ENCODE data around the gene CD52. TPM values are rescaled to one million over a fixed set of nuclear protein-coding genes. Genes with fewer than 3 reads are reported as not detected.
A peak's percentile ranks its signal among the peaks of the same experiment; 100 is the strongest.

The CD52 gene
- polyA plus RNA-seq, 1 of the 3 experiments (the other 2 are of a cell fraction) = not detected

- TF ChIP-seq, protein P1, sequence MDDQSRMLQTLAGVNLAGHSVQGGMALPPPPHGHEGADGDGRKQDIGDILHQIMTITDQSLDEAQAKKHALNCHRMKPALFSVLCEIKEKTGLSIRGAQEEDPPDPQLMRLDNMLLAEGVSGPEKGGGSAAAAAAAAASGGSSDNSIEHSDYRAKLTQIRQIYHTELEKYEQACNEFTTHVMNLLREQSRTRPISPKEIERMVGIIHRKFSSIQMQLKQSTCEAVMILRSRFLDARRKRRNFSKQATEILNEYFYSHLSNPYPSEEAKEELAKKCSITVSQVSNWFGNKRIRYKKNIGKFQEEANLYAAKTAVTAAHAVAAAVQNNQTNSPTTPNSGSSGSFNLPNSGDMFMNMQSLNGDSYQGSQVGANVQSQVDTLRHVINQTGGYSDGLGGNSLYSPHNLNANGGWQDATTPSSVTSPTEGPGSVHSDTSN (IDR thresholded peaks at IDR 0.05) = 0 out of 2 replicates have a peak, but pooled peaks have one; percentile 15
These were observed 38.9 kb upstream of the CD52 start (continued) for GRCh38 chr1:26278724-26279455.

GRCh38 chr1:26279456-26280332 is 38.1 kb upstream of the CD52 start, which contains the start of gene SH3BGRL3:
SH3BGRL3 (plus strand) TSS chr1:26280086; CDS start chr1:26280156, 70 bp downstream.
- 9% methylated on average over 24 of the region's 66 CpGs for WGBS (ENCODE audit: low lambda C conversion rate)
- peak within 1 kb of the TSS; percentile 85 to 95 for H3K4me3 ChIP-seq (ENCODE audit: low read depth in 2 of 2, low read length in 1 of 2)
- H2AFZ ChIP-seq (ENCODE audit: low read depth) = peak within 1 kb of the TSS; percentile 69
- H3K27me3 ChIP-seq (ENCODE audit: insufficient read depth) = no peaks in the 10 kb centered on the region
- H3K9me3 ChIP-seq = no peaks in the 10 kb centered on the region
- peaks cover 56% of the 10 kb centered on the region for H3F3A ChIP-seq (replicated peaks; ENCODE audit: insufficient read depth)
- peaks cover 9 to 26% of the 10 kb centered on the region in 2 experiments for H3K36me3 ChIP-seq (replicated peaks in 1 of 2; ENCODE audit: control insufficient read depth in 1 of 2, insufficient read depth in 2 of 2, low read length in 1 of 2)
- ChIA-PET CTCF (interaction anchor here (0.5 to 9.5 kb wide), 28 partner anchors 9 to 246 kb away, joined by 3 to 204 read pairs (median 4); partner anchors contain the start of genes C1orf232, CD52, CEP85 and FAM110D), POLR2A (interaction anchor here (0.6 to 2.3 kb wide), 5 partner anchors 9 to 192 kb away, joined by 3 to 10 read pairs (median 5); partner anchors contain the start of gene HMGN2)
- H4K20me1 ChIP-seq (ENCODE audit: insufficient read depth) = peaks cover 33% of the 10 kb centered on the region
- H3K79me2 ChIP-seq (ENCODE audit: insufficient read depth) = peaks cover 47% of the 10 kb centered on the region
- peak; percentile 96 for DNase-seq
- H3K9me2 ChIP-seq = no peaks in the 10 kb centered on the region
- H3K27ac ChIP-seq (ENCODE audit: low read depth in 2 of 2, low read length in 1 of 2) = peak within 1 kb of the TSS; percentile 76 to 87
- H3K9ac ChIP-seq = peak within 1 kb of the TSS; percentile 81
- peaks cover 36 to 71% of the 10 kb centered on the region in 2 experiments; a peak in 3 of 4 replicates for H3K4me1 ChIP-seq (ENCODE audit: control insufficient read depth in 1 of 2, insufficient read depth in 2 of 2, low read depth in 1 of 2, low read length in 1 of 2)
- peak within 1 kb of the TSS; percentile 95 for H3K4me2 ChIP-seq
- TF ChIP-seq, protein P2, sequence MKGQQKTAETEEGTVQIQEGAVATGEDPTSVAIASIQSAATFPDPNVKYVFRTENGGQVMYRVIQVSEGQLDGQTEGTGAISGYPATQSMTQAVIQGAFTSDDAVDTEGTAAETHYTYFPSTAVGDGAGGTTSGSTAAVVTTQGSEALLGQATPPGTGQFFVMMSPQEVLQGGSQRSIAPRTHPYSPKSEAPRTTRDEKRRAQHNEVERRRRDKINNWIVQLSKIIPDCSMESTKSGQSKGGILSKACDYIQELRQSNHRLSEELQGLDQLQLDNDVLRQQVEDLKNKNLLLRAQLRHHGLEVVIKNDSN (IDR thresholded peaks at IDR 0.05; ENCODE audit: borderline replicate concordance, low read depth) = no peak
- TF ChIP-seq FOXM1 (IDR thresholded peaks at IDR 0.05; ENCODE audit: low read depth) (no peak), CHD2 (IDR thresholded peaks at IDR 0.05; ENCODE audit: low read length, partially characterized antibody) (peak; percentile 61), NRF1 (IDR thresholded peaks at IDR 0.05; ENCODE audit: low read depth, low read length) (peak; percentile 58), ZBTB33 (IDR thresholded peaks at IDR 0.05; ENCODE audit: borderline replicate concordance, low read depth) (no peak), SMC3 (IDR thresholded peaks at IDR 0.05; ENCODE audit: low read depth, low read length) (no peak), RXRA (IDR thresholded peaks at IDR 0.05; ENCODE audit: borderline replicate concordance, low read depth) (no peak), SIN3A (IDR thresholded peaks at IDR 0.05; ENCODE audit: borderline replicate concordance, low read depth, low read length) (peak; percentile 37; the same call in 1 of the 2 replicates), TAF1 (IDR thresholded peaks at IDR 0.05; ENCODE audit: borderline replicate concordance, low read depth, low read length) (peak; percentile 62; the same call in 1 of the 2 replicates), MAX (IDR thresholded peaks at IDR 0.05; ENCODE audit: low read depth) (peak; percentile 86), GABPA (IDR thresholded peaks at IDR 0.05; ENCODE audit: low read depth) (peak; percentile 61), IRF3 (IDR thresholded peaks at IDR 0.05; ENCODE audit: low read depth, low read length) (no peak), ELF1 (IDR thresholded peaks at IDR 0.05) (peak; percentile 73), USF2 (IDR thresholded peaks at IDR 0.05; ENCODE audit: borderline replicate concordance, low read depth, low read length) (no peak), GATA2 (CRISPR knock-in tag; IDR thresholded peaks at IDR 0.05) (no peak), MXI1 (IDR thresholded peaks at IDR 0.05; ENCODE audit: low read depth, low read length) (peak; percentile 45), JUND (IDR thresholded peaks at IDR 0.05) (no peak), YY1 (IDR thresholded peaks at IDR 0.05; ENCODE audit: low read depth) (no peak)
- TF ChIP-seq, protein P3, sequence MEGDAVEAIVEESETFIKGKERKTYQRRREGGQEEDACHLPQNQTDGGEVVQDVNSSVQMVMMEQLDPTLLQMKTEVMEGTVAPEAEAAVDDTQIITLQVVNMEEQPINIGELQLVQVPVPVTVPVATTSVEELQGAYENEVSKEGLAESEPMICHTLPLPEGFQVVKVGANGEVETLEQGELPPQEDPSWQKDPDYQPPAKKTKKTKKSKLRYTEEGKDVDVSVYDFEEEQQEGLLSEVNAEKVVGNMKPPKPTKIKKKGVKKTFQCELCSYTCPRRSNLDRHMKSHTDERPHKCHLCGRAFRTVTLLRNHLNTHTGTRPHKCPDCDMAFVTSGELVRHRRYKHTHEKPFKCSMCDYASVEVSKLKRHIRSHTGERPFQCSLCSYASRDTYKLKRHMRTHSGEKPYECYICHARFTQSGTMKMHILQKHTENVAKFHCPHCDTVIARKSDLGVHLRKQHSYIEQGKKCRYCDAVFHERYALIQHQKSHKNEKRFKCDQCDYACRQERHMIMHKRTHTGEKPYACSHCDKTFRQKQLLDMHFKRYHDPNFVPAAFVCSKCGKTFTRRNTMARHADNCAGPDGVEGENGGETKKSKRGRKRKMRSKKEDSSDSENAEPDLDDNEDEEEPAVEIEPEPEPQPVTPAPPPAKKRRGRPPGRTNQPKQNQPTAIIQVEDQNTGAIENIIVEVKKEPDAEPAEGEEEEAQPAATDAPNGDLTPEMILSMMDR (IDR thresholded peaks at IDR 0.05) = peak; percentile 62
